Ishikawa (cell line): ENCODE results near the gene FAM25A.

Experiments used
- CEBPB ChIP-seq: IDR thresholded peaks from 2 replicates; pipeline ENCODE4 v1.6.1; 2012
- TEAD4 ChIP-seq: IDR thresholded peaks from 2 replicates; pipeline ENCODE4 v1.6.1; 2012

- no peak for TF ChIP-seq CEBPB
- TF ChIP-seq TEAD4, result no peak
These were observed 44.6 kb downstream of the FAM25A start for GRCh38 chr10:87064651-87065050.
